ENCODE data around the gene SARM1.
A peak's percentile ranks its signal among the peaks of the same experiment; 100 is the strongest.

SARM1 gene

GRCh38 chr17:28346199-28346580 lies 25.3 kb upstream of the SARM1 start:
- ATAC-seq (replicated peaks) = no peak
- Mint-ChIP-seq H3K9me3 (no peaks in the 10 kb centered on the region), H3K27ac (no peak overlapping the region), H3K36me3 (ENCODE audit: insufficient read depth) (peaks cover 63% of the 10 kb centered on the region), H3K27me3 (no peaks in the 10 kb centered on the region), H3K4me3 (no peak overlapping the region), H3K4me1 (ENCODE audit: low read depth in 2 of 2) (peaks cover 0 to 2% of the 10 kb centered on the region in 2 donors)
- no peak for DNase-seq

GRCh38 chr17:28346746-28347246 lies 24.7 kb upstream of the SARM1 start:
- DNase-seq = no peak
- Mint-ChIP-seq H3K36me3 (ENCODE audit: insufficient read depth) (peaks cover 64% of the 10 kb centered on the region), H3K27ac (no peak overlapping the region)

GRCh38 chr17:28347261-28347891 lies 24.1 kb upstream of the SARM1 start:
- Mint-ChIP-seq H3K4me3 (no peak overlapping the region), H3K9me3 (no peaks in the 10 kb centered on the region), H3K4me1 (ENCODE audit: low read depth in 2 of 2) (no peaks in the 10 kb centered on the region), H3K27me3 (no peaks in the 10 kb centered on the region), H3K36me3 (ENCODE audit: insufficient read depth) (peaks cover 65% of the 10 kb centered on the region), H3K27ac (no peak overlapping the region)
- ATAC-seq (replicated peaks) = no peak
- no peak for DNase-seq

More at GRCh38 chr17:28346746-28347246, 24.7 kb upstream of the SARM1 start:
- ATAC-seq (replicated peaks) = no peak
- H3K4me1 Mint-ChIP-seq (ENCODE audit: low read depth in 2 of 2) = no peaks in the 10 kb centered on the region
- no peaks in the 10 kb centered on the region for H3K9me3 Mint-ChIP-seq
- H3K27me3 Mint-ChIP-seq = no peaks in the 10 kb centered on the region
- H3K4me3 Mint-ChIP-seq = no peak overlapping the region

DNA sequence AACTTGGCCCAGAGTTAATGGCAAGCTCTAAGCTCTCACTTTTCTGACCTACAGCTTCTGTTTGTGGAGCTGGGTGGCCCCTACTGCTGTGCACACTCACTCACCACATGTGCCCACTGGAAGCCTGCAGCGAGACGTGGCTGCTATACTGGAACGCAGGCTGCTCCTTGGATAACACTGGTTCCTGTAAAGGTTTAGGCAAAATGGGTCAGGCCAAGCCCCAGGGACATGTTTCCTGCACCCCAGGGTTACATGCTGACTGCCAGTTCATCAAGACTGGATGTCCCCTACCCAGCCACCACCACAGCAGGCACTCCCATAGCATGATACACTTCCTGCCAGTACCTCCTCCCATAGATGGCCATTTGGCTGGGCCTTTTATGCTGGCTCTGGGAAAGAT lies 22.5 kb upstream of the SARM1 start:
- Mint-ChIP-seq H3K9me3 (no peaks in the 10 kb centered on the region), H3K27me3 (no peaks in the 10 kb centered on the region), H3K27ac (no peak overlapping the region), H3K36me3 (ENCODE audit: insufficient read depth) (peaks cover 74% of the 10 kb centered on the region), H3K4me3 (no peak overlapping the region), H3K4me1 (ENCODE audit: low read depth in 2 of 2) (no peaks in the 10 kb centered on the region)
- ATAC-seq (replicated peaks) = no peak
- DNase-seq = no peak

DNA sequence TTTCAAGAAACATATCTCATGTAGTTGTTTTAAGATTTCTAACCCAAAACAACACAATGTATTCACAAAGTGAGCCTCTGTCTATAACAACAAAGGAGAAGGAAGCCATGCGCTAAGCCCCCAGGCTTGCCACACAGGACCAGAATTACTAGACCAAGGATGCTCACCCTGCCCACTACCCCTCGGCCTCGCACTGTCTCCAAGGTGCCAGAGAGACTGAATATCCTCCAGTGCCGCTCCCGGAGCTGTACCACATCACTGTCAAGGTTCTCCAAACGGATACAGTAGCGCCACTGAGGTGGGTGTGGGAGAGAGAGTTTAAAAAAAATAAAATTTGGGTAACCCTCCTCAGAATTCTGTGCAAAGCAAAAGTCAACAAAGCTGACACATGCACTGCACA lies 21.2 kb upstream of the SARM1 start:
- DNase-seq (no peak), ATAC-seq (replicated peaks) (no peak)
- peak overlapping the region in 1 of 2 donors; percentile 53 for H3K27ac Mint-ChIP-seq
- H3K4me3 Mint-ChIP-seq = no peak overlapping the region
- H3K9me3 Mint-ChIP-seq = no peaks in the 10 kb centered on the region
- H3K4me1 Mint-ChIP-seq (ENCODE audit: low read depth in 2 of 2) = no peaks in the 10 kb centered on the region
- no peaks in the 10 kb centered on the region for H3K27me3 Mint-ChIP-seq
- peaks cover 68% of the 10 kb centered on the region for H3K36me3 Mint-ChIP-seq (ENCODE audit: insufficient read depth)

GRCh38 chr17:28357061-28357900 lies 14.2 kb upstream of the SARM1 start, which contains the start of gene POLDIP2:
POLDIP2 (minus strand) TSS chr17:28357527; CDS start chr17:28357448, 79 bp downstream.
- H3K4me3 Mint-ChIP-seq = peak within 1 kb of the TSS; percentile 91 to 94
- ATAC-seq (replicated peaks) = peak; percentile 98
- H3K4me1 Mint-ChIP-seq (ENCODE audit: low read depth in 2 of 2) = peaks cover 22% of the 10 kb centered on the region in 2 donors
- H3K9me3 Mint-ChIP-seq = no peaks in the 10 kb centered on the region
- H3K27ac Mint-ChIP-seq = peak within 1 kb of the TSS; percentile 96
- no peaks in the 10 kb centered on the region for H3K27me3 Mint-ChIP-seq
- DNase-seq = peak; percentile 94 to 96 (median 94)
- peaks cover 46% of the 10 kb centered on the region for H3K36me3 Mint-ChIP-seq (ENCODE audit: insufficient read depth)

- H3K9me3 Mint-ChIP-seq = no peaks in the 10 kb centered on the region
- no peaks in the 10 kb centered on the region for H3K27me3 Mint-ChIP-seq
- H3K4me3 Mint-ChIP-seq = peak overlapping the region; percentile 91 to 94
- H3K36me3 Mint-ChIP-seq (ENCODE audit: insufficient read depth) = peaks cover 40% of the 10 kb centered on the region
- DNase-seq = no peak
- ATAC-seq (replicated peaks) = no peak
- H3K27ac Mint-ChIP-seq = peak overlapping the region; percentile 96
- peaks cover 22% of the 10 kb centered on the region in 2 donors for H3K4me1 Mint-ChIP-seq (ENCODE audit: low read depth in 2 of 2)
Measured at GRCh38 chr17:28357901-28358197, 13.6 kb upstream of the SARM1 start.

- no peak for ATAC-seq (replicated peaks)
- H3K9me3 Mint-ChIP-seq = no peaks in the 10 kb centered on the region
- peaks cover 35% of the 10 kb centered on the region for H3K36me3 Mint-ChIP-seq (ENCODE audit: insufficient read depth)
- DNase-seq = no peak
- H3K27ac Mint-ChIP-seq = no peak overlapping the region
- H3K4me3 Mint-ChIP-seq = no peak overlapping the region
- H3K4me1 Mint-ChIP-seq (ENCODE audit: low read depth in 2 of 2) = peaks cover 2 to 4% of the 10 kb centered on the region in 2 donors
- H3K27me3 Mint-ChIP-seq = no peaks in the 10 kb centered on the region
Measured at GRCh38 chr17:28363186-28363585, 8.3 kb upstream of the SARM1 start.

DNA sequence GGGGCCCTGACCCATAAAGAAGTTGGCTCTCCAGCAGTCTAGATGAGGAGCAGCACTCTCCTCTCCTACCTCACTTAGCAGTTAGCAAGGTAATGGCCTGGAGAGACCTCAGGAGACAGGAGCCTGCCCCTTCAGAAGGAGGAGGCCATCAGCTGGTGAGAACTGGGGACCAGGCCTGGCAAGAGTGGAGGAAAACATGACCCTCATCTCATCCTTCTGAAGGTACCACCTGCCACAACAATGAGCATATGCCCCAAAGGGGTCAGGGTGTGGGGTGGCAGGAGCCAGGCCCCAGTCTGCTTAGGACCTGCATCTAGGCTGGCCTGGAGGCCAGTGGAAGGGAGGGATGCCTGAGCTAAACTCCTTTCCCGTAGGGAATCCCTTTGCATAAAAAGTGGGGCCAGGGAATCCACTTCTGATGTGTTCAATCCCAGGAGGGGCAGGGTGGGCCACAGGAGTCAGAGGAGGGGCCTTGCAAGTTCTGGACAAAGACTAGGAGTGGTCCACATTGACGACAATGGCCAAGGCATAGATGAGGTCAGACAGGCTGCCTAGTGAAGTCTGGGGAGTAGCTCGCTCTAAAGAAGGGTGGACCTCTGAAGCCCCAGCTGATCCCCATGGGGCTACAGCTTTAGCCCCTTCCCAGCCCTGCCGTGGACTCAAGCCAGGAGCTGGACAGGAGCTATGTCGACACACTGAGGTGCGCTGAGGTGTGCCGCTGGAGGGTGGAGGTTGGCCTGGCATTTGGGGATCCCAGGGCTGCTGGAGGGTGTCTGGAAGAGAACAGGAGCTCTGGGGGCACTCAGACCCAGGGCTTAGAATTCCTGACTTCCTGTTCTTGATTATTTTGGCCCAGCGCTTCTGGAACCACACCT lies 7.5 kb upstream of the SARM1 start:
- peaks cover 35% of the 10 kb centered on the region for H3K36me3 Mint-ChIP-seq (ENCODE audit: insufficient read depth)
- H3K27ac Mint-ChIP-seq = no peak overlapping the region
- ATAC-seq (replicated peaks) = no peak
- no peaks in the 10 kb centered on the region for H3K9me3 Mint-ChIP-seq
- no peaks in the 10 kb centered on the region for H3K27me3 Mint-ChIP-seq
- H3K4me3 Mint-ChIP-seq = no peak overlapping the region
- DNase-seq = no peak
- H3K4me1 Mint-ChIP-seq (ENCODE audit: low read depth in 2 of 2) = peaks cover 0 to 2% of the 10 kb centered on the region in 2 donors

- no peak for DNase-seq
- H3K9me3 Mint-ChIP-seq = no peaks in the 10 kb centered on the region
- no peak within 1 kb of the TSS for H3K27ac Mint-ChIP-seq
- no peaks in the 10 kb centered on the region for H3K4me1 Mint-ChIP-seq (ENCODE audit: low read depth in 2 of 2)
- H3K27me3 Mint-ChIP-seq = no peaks in the 10 kb centered on the region
- H3K4me3 Mint-ChIP-seq = no peak within 1 kb of the TSS
- peaks cover 35% of the 10 kb centered on the region for H3K36me3 Mint-ChIP-seq (ENCODE audit: insufficient read depth)
- ATAC-seq (replicated peaks) = no peak
Measured at GRCh38 chr17:28364665-28365363, 6.7 kb upstream of the SARM1 start, which contains the start of gene SEBOX. SEBOX (minus strand) TSS chr17:28365199; CDS start chr17:28365151, 48 bp downstream.

DNA sequence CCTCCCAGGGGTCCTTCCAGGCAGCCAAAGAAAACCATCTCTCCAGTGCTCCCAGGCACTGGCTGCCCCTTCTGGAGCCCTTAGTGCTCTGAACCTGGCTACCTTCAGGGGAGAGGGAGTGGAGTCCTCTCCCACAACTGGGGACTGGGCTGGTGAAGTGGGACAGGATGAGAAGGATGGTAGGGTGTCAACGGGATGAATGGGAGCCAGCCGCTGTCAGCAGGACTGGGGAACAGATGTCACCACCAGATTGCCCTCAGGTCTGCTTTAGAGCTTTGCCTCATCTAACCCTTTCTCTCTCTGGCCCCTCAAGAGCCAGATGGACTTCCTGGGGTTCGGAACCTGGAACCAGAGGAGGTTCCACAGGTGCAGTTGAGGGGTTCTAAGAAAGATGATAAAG lies 6.0 kb upstream of the SARM1 start:
- DNase-seq = no peak
- ATAC-seq (replicated peaks) = no peak
- Mint-ChIP-seq H3K36me3 (ENCODE audit: insufficient read depth) (peaks cover 30% of the 10 kb centered on the region), H3K4me3 (no peak overlapping the region), H3K27ac (no peak overlapping the region), H3K27me3 (no peaks in the 10 kb centered on the region), H3K4me1 (ENCODE audit: low read depth in 2 of 2) (peaks cover 0 to 3% of the 10 kb centered on the region in 2 donors), H3K9me3 (no peaks in the 10 kb centered on the region)

DNA sequence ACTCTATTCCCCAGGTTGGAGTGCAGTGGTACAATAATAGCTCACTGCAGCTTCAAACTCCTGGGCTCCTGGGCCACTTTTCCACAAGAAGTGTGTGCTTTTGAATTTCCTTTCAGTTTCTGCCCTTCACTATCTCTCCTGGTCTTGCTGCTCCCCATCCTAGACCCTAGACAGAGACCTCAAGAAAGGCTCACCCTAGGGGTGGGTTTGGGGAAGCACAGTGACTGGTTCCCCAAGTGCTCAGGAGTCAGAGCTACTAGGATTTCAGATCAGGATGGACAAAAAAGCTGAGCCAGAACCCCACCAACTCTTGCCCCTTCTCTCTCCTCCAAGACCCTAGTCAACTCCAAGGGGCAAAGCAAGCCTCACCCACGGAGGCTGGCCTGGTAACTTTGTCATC lies 4.9 kb upstream of the SARM1 start:
- no peaks in the 10 kb centered on the region for H3K9me3 Mint-ChIP-seq

More for the DNA sequence above, 4.9 kb upstream of the SARM1 start:
- ATAC-seq (replicated peaks) = no peak
- DNase-seq = no peak
- peaks cover 26% of the 10 kb centered on the region for H3K36me3 Mint-ChIP-seq (ENCODE audit: insufficient read depth)
- no peak overlapping the region for H3K4me3 Mint-ChIP-seq
- H3K4me1 Mint-ChIP-seq (ENCODE audit: low read depth in 2 of 2) = peaks cover 5 to 6% of the 10 kb centered on the region in 2 donors
- H3K27ac Mint-ChIP-seq = no peak overlapping the region
- H3K27me3 Mint-ChIP-seq = no peaks in the 10 kb centered on the region

Measured in effector memory CD8-positive, alpha-beta T cell (primary cell).